Measurements from ENCODE around the gene MIOX.

Gene MIOX

GRCh38 chr22:50487290-50488005 lies 789 bp downstream of the MIOX start:
- Histone ChIP-seq H3K4me1 (ENCODE audit: insufficient read depth, low read length, poor library complexity, severe bottlenecking) (peaks cover 3% of the 10 kb centered on the region), H3F3A (ENCODE audit: low read depth) (no peaks in the 10 kb centered on the region), H3K9me2 (replicated peaks; ENCODE audit: low read depth, low read length) (no peaks in the 10 kb centered on the region), H3K9me3 (ENCODE audit: insufficient read depth, low read depth, low read length) (no peaks in the 10 kb centered on the region), H3K4me2 (ENCODE audit: low read depth, low read length, poor library complexity, severe bottlenecking) (no peak overlapping the region), H3K27me3 (ENCODE audit: insufficient read depth, low read length, poor library complexity, severe bottlenecking) (no peaks in the 10 kb centered on the region), H3K9ac (ENCODE audit: low read depth, low read length, poor library complexity, severe bottlenecking) (no peak overlapping the region), H3K79me2 (ENCODE audit: insufficient read depth, low read length) (no peaks in the 10 kb centered on the region), H3K4me3 (ENCODE audit: low read length, poor library complexity, severe bottlenecking) (no peak overlapping the region), H4K20me1 (ENCODE audit: insufficient read depth, low read length, poor library complexity, severe bottlenecking) (no peaks in the 10 kb centered on the region), H3K36me3 (ENCODE audit: insufficient read depth, low read length) (no peaks in the 10 kb centered on the region), H2AFZ (ENCODE audit: low read length) (no peak overlapping the region)
- no peak for TF ChIP-seq EZH2phosphoT487 (IDR thresholded peaks at IDR 0.05; ENCODE audit: borderline replicate concordance)
- TF ChIP-seq, protein P1, sequence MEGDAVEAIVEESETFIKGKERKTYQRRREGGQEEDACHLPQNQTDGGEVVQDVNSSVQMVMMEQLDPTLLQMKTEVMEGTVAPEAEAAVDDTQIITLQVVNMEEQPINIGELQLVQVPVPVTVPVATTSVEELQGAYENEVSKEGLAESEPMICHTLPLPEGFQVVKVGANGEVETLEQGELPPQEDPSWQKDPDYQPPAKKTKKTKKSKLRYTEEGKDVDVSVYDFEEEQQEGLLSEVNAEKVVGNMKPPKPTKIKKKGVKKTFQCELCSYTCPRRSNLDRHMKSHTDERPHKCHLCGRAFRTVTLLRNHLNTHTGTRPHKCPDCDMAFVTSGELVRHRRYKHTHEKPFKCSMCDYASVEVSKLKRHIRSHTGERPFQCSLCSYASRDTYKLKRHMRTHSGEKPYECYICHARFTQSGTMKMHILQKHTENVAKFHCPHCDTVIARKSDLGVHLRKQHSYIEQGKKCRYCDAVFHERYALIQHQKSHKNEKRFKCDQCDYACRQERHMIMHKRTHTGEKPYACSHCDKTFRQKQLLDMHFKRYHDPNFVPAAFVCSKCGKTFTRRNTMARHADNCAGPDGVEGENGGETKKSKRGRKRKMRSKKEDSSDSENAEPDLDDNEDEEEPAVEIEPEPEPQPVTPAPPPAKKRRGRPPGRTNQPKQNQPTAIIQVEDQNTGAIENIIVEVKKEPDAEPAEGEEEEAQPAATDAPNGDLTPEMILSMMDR (conservative IDR thresholded peaks at IDR 0.05; ENCODE audit: low read length), result no peak

DNA sequence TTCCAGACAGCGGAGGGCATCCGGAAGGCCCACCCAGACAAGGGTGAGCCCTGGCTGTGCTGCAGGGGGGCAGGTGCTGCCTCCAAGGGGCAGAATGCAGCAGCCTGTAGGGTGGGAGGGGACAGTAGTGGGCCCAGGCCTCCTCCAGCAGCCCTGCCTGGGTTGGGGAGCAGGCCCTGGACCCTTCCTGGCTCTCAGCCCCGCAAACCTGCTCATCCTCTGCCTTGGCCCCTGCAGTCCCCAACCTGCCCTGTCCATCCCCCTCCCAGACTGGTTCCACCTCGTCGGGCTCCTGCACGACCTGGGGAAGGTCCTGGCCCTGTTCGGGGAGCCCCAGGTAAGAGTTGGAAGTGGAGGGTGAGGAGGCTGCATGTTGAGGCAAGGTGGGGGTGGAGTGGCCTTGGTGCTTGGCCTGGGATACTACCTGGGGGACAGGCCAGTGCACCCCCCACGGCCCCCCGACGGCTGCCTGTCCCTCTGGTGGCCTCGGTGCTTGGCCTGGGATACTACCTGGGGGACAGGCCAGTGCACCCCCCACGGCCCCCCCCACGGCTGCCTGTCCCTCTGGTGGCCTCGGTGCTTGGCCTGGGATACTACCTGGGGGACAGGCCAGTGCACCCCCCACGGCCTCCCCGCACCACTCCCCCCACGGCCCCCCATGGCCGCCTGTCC lies 1.5 kb downstream of the MIOX start:
- Histone ChIP-seq H3K4me2 (ENCODE audit: low read depth, low read length, poor library complexity, severe bottlenecking) (no peak overlapping the region), H3K9me2 (replicated peaks; ENCODE audit: low read depth, low read length) (no peaks in the 10 kb centered on the region), H3K9ac (ENCODE audit: low read depth, low read length, poor library complexity, severe bottlenecking) (no peak overlapping the region), H3K27me3 (ENCODE audit: insufficient read depth, low read length, poor library complexity, severe bottlenecking) (no peaks in the 10 kb centered on the region), H3K4me1 (ENCODE audit: insufficient read depth, low read length, poor library complexity, severe bottlenecking) (peaks cover 3% of the 10 kb centered on the region), H3K9me3 (ENCODE audit: insufficient read depth, low read depth, low read length) (no peaks in the 10 kb centered on the region), H3K36me3 (ENCODE audit: insufficient read depth, low read length) (no peaks in the 10 kb centered on the region), H3K79me2 (ENCODE audit: insufficient read depth, low read length) (no peaks in the 10 kb centered on the region), H3K4me3 (ENCODE audit: low read length, poor library complexity, severe bottlenecking) (no peak overlapping the region), H4K20me1 (ENCODE audit: insufficient read depth, low read length, poor library complexity, severe bottlenecking) (no peaks in the 10 kb centered on the region), H2AFZ (ENCODE audit: low read length) (no peak overlapping the region), H3F3A (ENCODE audit: low read depth) (no peaks in the 10 kb centered on the region)
- TF ChIP-seq, protein P1 (conservative IDR thresholded peaks at IDR 0.05; ENCODE audit: low read length), result no peak
- no peak for TF ChIP-seq EZH2phosphoT487 (IDR thresholded peaks at IDR 0.05; ENCODE audit: borderline replicate concordance)

DNA sequence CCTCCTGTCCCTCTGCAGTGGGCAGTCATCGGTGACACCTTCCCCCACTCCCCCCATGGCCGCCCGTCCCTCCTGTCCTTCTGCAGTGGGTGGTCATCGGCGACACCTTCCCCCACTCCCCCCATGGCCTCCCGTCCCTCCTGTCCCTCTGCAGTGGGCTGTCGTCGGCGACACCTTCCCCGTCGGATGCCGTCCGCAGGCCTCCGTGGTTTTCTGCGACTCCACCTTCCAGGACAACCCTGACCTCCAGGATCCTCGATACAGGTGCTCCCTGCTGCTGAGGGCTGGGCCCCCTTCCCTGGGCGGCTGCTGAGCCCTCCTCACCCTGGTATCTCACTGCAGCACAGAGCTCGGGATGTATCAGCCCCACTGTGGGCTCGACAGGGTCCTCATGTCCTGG lies 2.2 kb downstream of the MIOX start:
- no peaks in the 10 kb centered on the region for H3K27me3 ChIP-seq (ENCODE audit: insufficient read depth, low read length, poor library complexity, severe bottlenecking)
- H2AFZ ChIP-seq (ENCODE audit: low read length), result no peak overlapping the region
- H3K79me2 ChIP-seq (ENCODE audit: insufficient read depth, low read length), result no peaks in the 10 kb centered on the region
- no peaks in the 10 kb centered on the region for H3K9me2 ChIP-seq (replicated peaks; ENCODE audit: low read depth, low read length)
- H3K9ac ChIP-seq (ENCODE audit: low read depth, low read length, poor library complexity, severe bottlenecking), result no peak overlapping the region
- no peak overlapping the region for H3K4me3 ChIP-seq (ENCODE audit: low read length, poor library complexity, severe bottlenecking)
- H3K36me3 ChIP-seq (ENCODE audit: insufficient read depth, low read length), result no peaks in the 10 kb centered on the region
- H3K4me1 ChIP-seq (ENCODE audit: insufficient read depth, low read length, poor library complexity, severe bottlenecking), result peaks cover 3% of the 10 kb centered on the region
- H3K9me3 ChIP-seq (ENCODE audit: insufficient read depth, low read depth, low read length), result no peaks in the 10 kb centered on the region
- TF ChIP-seq, protein P1 (conservative IDR thresholded peaks at IDR 0.05; ENCODE audit: low read length), result no peak
- TF ChIP-seq EZH2phosphoT487 (IDR thresholded peaks at IDR 0.05; ENCODE audit: borderline replicate concordance), result no peak
- no peaks in the 10 kb centered on the region for H4K20me1 ChIP-seq (ENCODE audit: insufficient read depth, low read length, poor library complexity, severe bottlenecking)
- no peak overlapping the region for H3K4me2 ChIP-seq (ENCODE audit: low read depth, low read length, poor library complexity, severe bottlenecking)
- no peaks in the 10 kb centered on the region for H3F3A ChIP-seq (ENCODE audit: low read depth)

Data from Loucy (cell line).